Measurements from ENCODE around the gene SNIP1. TPM values are rescaled to one million over a fixed set of nuclear protein-coding genes. Genes with fewer than 3 reads are reported as not detected.

The SNIP1 gene
- total RNA-seq, 1 donor: 14.1 TPM

DNA sequence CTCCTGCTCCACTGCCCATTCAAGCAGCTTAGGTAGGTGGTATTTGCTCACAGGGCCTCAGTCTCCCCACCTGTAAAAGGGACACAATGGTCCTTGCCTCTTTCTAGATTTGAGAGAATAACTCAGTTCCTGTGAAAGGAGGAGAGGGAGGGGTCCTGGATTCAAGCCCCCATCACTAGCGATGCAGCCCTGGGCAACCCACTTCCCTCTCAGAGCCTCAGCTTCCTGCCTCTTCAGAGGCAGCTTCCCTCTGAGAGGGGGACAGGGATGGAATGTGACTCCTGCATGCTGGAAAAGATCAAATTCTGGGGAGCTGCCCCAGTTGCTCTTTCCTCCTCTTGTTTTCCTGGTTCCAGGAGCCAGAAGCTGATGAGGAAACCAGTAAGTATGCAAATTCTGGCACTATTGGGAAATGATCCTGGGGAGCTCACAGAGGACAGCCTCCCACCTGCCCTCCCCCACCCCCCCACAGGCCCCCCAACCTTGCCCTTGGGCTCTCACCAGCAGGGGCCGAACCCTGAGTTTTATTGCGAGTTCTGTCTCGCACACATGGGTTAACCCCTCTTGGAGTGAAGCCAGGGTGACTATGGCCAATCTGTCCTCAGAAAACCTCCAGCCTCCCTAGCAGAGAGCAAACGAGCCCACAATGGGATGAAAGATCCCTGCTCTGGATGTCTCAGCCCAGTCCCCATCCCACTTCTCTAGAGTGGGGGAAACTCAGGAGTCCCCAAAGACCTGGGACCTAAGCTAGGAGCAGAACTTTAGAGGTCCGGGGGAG, 68.0 kb downstream of the SNIP1 start:
- peaks cover 59% of the 10 kb centered on the region for H3K36me3 ChIP-seq (ENCODE audit: insufficient read depth, low read length)

More for the DNA sequence above, 68.0 kb downstream of the SNIP1 start:
- H3K27ac ChIP-seq (ENCODE audit: low read depth, low read length): peak overlapping the region; percentile 73
- peaks cover 14% of the 10 kb centered on the region for H3K79me2 ChIP-seq (ENCODE audit: insufficient read depth, low read length)
- H3K4me1 ChIP-seq (ENCODE audit: insufficient read depth, low read length): peaks cover 28% of the 10 kb centered on the region
- no peaks in the 10 kb centered on the region for H3K9me3 ChIP-seq (ENCODE audit: low read depth, low read length)
- peak; percentile 79 for DNase-seq (ENCODE audit: insufficient read length, low spot score, missing footprints)
- H3K4me2 ChIP-seq (ENCODE audit: insufficient read depth, low read length): no peak overlapping the region
- no peak overlapping the region for H3K4me3 ChIP-seq (ENCODE audit: insufficient read depth, low read length)
- H2AFZ ChIP-seq (ENCODE audit: low read length): no peak overlapping the region
- TF ChIP-seq CTCF (IDR thresholded peaks at IDR 0.05; ENCODE audit: extremely low read depth, low read depth, low read length): no peak
- peaks cover 3% of the 10 kb centered on the region for H4K20me1 ChIP-seq (ENCODE audit: insufficient read depth, low read length)
- no peaks in the 10 kb centered on the region for H3K27me3 ChIP-seq (ENCODE audit: insufficient read depth, low read length)

Small RNAs within 50 kb of the gene (small RNA-seq; reads per million reads assigned to genes)
- gene AL034379.1: not detected
- 0.30 reads per million for gene MIR5581

Other genes with a start within 250 kb of the SNIP1 start
- 11.5 and 13.0 TPM in 2 replicates for gene ZC3H12A, start 79.7 kb downstream of the SNIP1 start, total RNA-seq
- 62.8 and 64.1 TPM in 2 replicates for gene MEAF6, start 39.5 kb downstream of the SNIP1 start, total RNA-seq
- gene DNALI1, start 2.6 kb upstream of the SNIP1 start, total RNA-seq: 6.5 and 7.2 TPM in 2 replicates
- gene GNL2, start 41.6 kb upstream of the SNIP1 start, total RNA-seq: 46.7 and 54.5 TPM in 2 replicates
- gene RSPO1, start 80.6 kb upstream of the SNIP1 start, total RNA-seq: 0.36 TPM in 1 of 2 replicates, not detected in the other
- gene CDCA8, start 138.2 kb upstream of the SNIP1 start, total RNA-seq: 1.5 and 1.8 TPM in 2 replicates
- not detected in 2 replicates for gene EPHA10, start 210.8 kb upstream of the SNIP1 start, total RNA-seq
- 0.29 and 0.36 TPM in 2 replicates for gene MANEAL, start 239.6 kb upstream of the SNIP1 start, total RNA-seq